C1 segment of cervical spinal cord (tissue), 14 donors: ENCODE data around the gene GRAMD1B.
A peak's percentile ranks its signal among the peaks of the same experiment; 100 is the strongest.

Experiments
- DNase-seq, 14 donors: peaks; one replicate each; lab custom pipeline; 2025; lab: John Stamatoyannopoulos, UW

Gene GRAMD1B

GRCh38 chr11:123409456-123410217 lies 20.4 kb upstream of the GRAMD1B start:
- no peak for DNase-seq

- DNase-seq, result no peak
Observed at GRCh38 chr11:123410218-123410549, 19.9 kb upstream of the GRAMD1B start.

GRCh38 chr11:123413636-123414035 lies 16.4 kb upstream of the GRAMD1B start:
- DNase-seq, result no peak

GRCh38 chr11:123416566-123416965 lies 13.5 kb upstream of the GRAMD1B start:
- DNase-seq, result no peak

- no peak for DNase-seq
Observed at GRCh38 chr11:123418351-123419114, 11.5 kb upstream of the GRAMD1B start.

GRCh38 chr11:123419731-123420452 lies 10.2 kb upstream of the GRAMD1B start:
- no peak for DNase-seq

GRCh38 chr11:123421589-123421988 lies 8.5 kb upstream of the GRAMD1B start:
- no peak for DNase-seq

GRCh38 chr11:123425367-123425766 lies 4.7 kb upstream of the GRAMD1B start:
- no peak for DNase-seq

GRCh38 chr11:123426789-123427188 lies 3.3 kb upstream of the GRAMD1B start:
- no peak for DNase-seq

- no peak for DNase-seq
Observed at GRCh38 chr11:123427405-123427804, 2.7 kb upstream of the GRAMD1B start.

GRCh38 chr11:123428116-123428715 lies 1.9 kb upstream of the GRAMD1B start:
- no peak for DNase-seq

GRCh38 chr11:123429336-123429735 lies 733 bp upstream of the GRAMD1B start:
- DNase-seq, result no peak

GRCh38 chr11:123430721-123431497 lies 840 bp downstream of the GRAMD1B start:
- peak in 9 of 14 donors; percentile 7 to 60 (median 45) for DNase-seq

GRCh38 chr11:123431619-123432018 lies 1.6 kb downstream of the GRAMD1B start:
- DNase-seq, result peak in 1 of 14 donors; percentile 4

GRCh38 chr11:123434262-123434661 lies 4.2 kb downstream of the GRAMD1B start:
- peak in 1 of 14 donors; percentile 13 for DNase-seq

- no peak for DNase-seq
Observed at GRCh38 chr11:123434911-123435310, 4.8 kb downstream of the GRAMD1B start.

GRCh38 chr11:123437236-123437979 lies 7.3 kb downstream of the GRAMD1B start:
- no peak for DNase-seq

- no peak for DNase-seq
Observed at GRCh38 chr11:123438131-123438627, 8.1 kb downstream of the GRAMD1B start.

- no peak for DNase-seq
Observed at GRCh38 chr11:123439616-123440015, 9.5 kb downstream of the GRAMD1B start.

- DNase-seq, result no peak
Observed at GRCh38 chr11:123441161-123441560, 11.1 kb downstream of the GRAMD1B start.
